Measurements from ENCODE around the gene TBC1D8.

The TBC1D8 gene

GRCh38 chr2:101151146-101151858, at the start of gene TBC1D8:
Gene TBC1D8 (minus strand): TSS chr2:101151382. CDS start chr2:101151253, 129 bp downstream.
- DNase-seq, result peak; percentile 86 to 98 (median 92)

GRCh38 chr2:101200676-101201075, 49.5 kb upstream of the TBC1D8 start:
- DNase-seq, result no peak

GRCh38 chr2:101199251-101199791, 48.1 kb upstream of the TBC1D8 start:
- no peak for DNase-seq

- no peak for DNase-seq
Observed at GRCh38 chr2:101197814-101198213, 46.6 kb upstream of the TBC1D8 start.

GRCh38 chr2:101197215-101197745, 46.1 kb upstream of the TBC1D8 start:
- peak in 1 of 3 donors; percentile 46 for DNase-seq

GRCh38 chr2:101195871-101196661, 44.9 kb upstream of the TBC1D8 start:
- peak in 2 of 3 donors; percentile 51 to 52 for DNase-seq

- DNase-seq, result no peak
Observed at GRCh38 chr2:101193033-101193626, 41.9 kb upstream of the TBC1D8 start.

GRCh38 chr2:101190747-101191516, 39.8 kb upstream of the TBC1D8 start:
- DNase-seq, result peak; percentile 84 to 95 (median 94)

GRCh38 chr2:101188683-101189405, 37.7 kb upstream of the TBC1D8 start:
- DNase-seq, result no peak

- DNase-seq, result no peak
Observed at GRCh38 chr2:101187131-101187530, 35.9 kb upstream of the TBC1D8 start.

- DNase-seq, result no peak
Observed at GRCh38 chr2:101185656-101186055, 34.5 kb upstream of the TBC1D8 start.

- DNase-seq, result no peak
Observed at GRCh38 chr2:101185085-101185484, 33.9 kb upstream of the TBC1D8 start.

- peak; percentile 89 to 96 (median 94) for DNase-seq
Observed at GRCh38 chr2:101179982-101180381, 28.8 kb upstream of the TBC1D8 start.

GRCh38 chr2:101176803-101177202, 25.6 kb upstream of the TBC1D8 start:
- DNase-seq, result no peak

GRCh38 chr2:101175991-101176390, 24.8 kb upstream of the TBC1D8 start:
- DNase-seq, result peak in 2 of 3 donors; percentile 38 to 60

- peak; percentile 92 to 97 (median 95) for DNase-seq
Observed at GRCh38 chr2:101173707-101174295, 22.6 kb upstream of the TBC1D8 start.

- peak in 2 of 3 donors; percentile 30 to 33 for DNase-seq
Observed at GRCh38 chr2:101169822-101170221, 18.6 kb upstream of the TBC1D8 start.

GRCh38 chr2:101168706-101169105, 17.5 kb upstream of the TBC1D8 start:
- DNase-seq, result no peak

GRCh38 chr2:101167532-101167931, 16.4 kb upstream of the TBC1D8 start:
- DNase-seq, result peak; percentile 61 to 75 (median 72)

GRCh38 chr2:101164021-101164420, 12.8 kb upstream of the TBC1D8 start:
- peak in 1 of 3 donors; percentile 23 for DNase-seq
